C4-2B (cell line): ENCODE measurements around the gene TRAF2.

ENCODE experiments used
- ZFX ChIP-seq: fragments of 450-650 bp; IDR thresholded peaks from 2 replicates; pipeline ENCODE4 v1.6.1; 2017
- TF ChIP-seq, protein P1 (sequence below): fragments of 450-650 bp; conservative IDR thresholded peaks from 2 replicates; pipeline ENCODE4 v1.5.1; 2017; ENCODE audit warnings: mild to moderate bottlenecking

- TF ChIP-seq, protein P1, sequence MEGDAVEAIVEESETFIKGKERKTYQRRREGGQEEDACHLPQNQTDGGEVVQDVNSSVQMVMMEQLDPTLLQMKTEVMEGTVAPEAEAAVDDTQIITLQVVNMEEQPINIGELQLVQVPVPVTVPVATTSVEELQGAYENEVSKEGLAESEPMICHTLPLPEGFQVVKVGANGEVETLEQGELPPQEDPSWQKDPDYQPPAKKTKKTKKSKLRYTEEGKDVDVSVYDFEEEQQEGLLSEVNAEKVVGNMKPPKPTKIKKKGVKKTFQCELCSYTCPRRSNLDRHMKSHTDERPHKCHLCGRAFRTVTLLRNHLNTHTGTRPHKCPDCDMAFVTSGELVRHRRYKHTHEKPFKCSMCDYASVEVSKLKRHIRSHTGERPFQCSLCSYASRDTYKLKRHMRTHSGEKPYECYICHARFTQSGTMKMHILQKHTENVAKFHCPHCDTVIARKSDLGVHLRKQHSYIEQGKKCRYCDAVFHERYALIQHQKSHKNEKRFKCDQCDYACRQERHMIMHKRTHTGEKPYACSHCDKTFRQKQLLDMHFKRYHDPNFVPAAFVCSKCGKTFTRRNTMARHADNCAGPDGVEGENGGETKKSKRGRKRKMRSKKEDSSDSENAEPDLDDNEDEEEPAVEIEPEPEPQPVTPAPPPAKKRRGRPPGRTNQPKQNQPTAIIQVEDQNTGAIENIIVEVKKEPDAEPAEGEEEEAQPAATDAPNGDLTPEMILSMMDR = no peak
- TF ChIP-seq ZFX = no peak
These were observed 89.3 kb downstream of the TRAF2 start for GRCh38 chr9:136975644-136976043.
